ENCODE measurements around the gene DAZAP1.
"Not testable (repeated sequence)": the region's sequence is repeated elsewhere in the genome, so short reads cannot be mapped to it uniquely, and the experiment has no call there.

Gene DAZAP1

GRCh38 chr19:1411255-1412191, 4.1 kb downstream of the DAZAP1 start:
- no peak for DNase-seq

GRCh38 chr19:1412323-1412923, 5.0 kb downstream of the DAZAP1 start:
- DNase-seq = no peak

DNA sequence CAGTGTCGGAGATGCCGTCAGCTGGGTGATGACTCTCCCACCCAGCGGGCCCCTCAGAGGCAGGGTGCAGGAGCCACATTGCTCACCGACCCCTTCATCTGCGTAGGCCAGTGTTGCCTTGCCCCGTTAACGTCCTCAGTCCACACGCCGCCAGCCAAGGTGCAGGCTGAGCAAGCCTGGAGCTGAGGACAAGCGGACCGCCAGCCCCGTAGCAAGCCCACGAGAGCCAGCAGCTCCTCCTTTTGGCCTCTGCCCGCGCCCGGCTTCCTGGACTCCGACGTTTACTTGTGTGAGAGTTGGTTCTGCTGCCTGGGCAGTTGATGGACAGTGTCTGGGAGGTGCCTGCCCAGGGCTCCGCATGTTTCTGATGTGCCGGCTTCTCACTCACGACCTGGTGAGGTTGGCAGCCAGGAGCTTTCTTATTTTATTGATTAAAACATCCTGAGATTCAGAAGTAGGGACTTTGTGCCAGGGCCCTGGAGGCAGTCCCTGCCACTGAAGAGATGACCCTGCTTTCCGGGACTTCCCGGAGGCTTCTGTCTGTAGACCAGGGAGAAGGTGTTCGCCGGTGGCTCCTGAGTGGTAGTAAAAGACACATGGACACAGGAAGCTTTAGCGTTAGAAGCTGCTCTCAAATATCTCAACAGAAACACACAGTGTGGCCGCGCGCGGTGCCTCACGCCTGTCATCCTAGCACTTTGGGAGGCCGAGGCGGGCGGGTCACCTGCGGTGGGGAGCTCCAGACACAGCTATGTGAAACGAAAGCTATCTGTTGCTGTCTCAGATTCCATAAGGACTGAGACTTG, 5.8 kb downstream of the DAZAP1 start:
- DNase-seq = no peak

- DNase-seq = no peak
Observed at GRCh38 chr19:1416014-1416841, 8.8 kb downstream of the DAZAP1 start.

DNA sequence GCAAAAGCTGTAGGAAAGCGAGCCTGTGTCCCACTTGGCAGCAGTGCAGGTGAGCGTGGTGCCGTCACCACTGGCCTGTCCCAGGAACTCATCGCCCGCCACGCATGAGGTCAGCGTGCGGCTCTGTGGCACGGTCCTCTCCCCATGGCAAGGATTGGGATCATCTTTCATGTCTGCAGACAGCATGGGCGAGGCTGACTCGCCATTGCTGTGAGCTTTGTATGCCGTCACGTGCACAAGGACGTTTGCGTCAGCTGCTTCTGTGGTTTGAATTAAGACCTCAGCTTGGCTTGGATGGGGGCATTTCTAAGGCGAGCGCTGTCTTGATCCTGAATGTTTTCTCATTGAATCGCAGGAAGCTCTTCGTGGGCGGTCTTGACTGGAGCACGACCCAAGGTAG, 9.8 kb downstream of the DAZAP1 start:
- no peak for DNase-seq

DNA sequence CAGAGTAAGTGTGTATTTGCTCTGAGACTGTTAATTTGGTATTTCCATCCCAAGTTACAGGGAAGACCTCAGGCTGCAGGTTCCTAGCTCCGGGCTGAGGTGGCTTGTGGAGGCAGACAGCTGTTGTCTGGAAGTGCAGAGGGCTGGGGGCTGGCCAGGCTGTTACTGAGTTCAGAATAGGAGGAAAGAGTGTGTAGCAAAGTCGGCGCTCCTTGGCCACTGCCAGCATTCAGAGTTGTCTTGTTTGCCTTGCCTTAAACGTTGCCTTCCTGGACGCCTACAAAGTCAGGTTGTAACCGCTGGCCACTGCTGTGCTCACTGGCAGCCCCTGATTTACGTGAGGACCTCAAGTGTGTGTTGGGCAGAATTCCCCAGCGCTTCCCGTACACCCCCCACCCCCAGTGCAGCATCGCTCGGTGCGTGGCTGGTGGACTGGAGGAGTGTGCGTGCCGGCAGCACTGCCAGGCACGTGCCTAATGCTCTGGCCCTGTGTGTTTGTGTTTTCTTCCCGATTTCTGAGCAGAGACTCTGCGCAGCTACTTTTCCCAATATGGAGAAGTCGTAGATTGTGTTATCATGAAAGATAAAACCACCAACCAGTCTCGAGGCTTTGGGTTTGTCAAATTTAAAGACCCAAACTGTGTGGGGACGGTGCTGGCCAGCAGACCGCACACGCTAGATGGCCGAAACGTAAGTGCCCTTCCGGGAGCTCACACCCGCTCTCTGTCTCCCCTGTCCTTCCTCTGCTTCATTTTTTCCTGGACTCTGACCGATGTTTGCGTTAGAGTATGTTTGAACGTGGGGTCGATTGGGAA, 10.5 kb downstream of the DAZAP1 start:
- DNase-seq = no peak

DNA sequence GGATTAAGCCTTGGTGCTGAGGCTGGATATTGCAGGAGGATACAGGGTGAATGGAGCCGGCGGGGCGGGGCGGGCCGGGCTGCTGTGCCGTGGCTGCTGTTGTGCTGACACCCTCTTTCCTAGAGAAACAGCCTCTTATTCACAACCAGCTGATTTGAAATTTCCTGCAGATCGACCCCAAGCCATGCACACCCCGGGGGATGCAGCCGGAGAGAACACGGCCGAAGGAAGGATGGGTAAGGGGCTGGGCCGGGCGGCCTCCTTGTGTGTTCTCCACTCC, 11.1 kb downstream of the DAZAP1 start:
- no peak for DNase-seq

DNA sequence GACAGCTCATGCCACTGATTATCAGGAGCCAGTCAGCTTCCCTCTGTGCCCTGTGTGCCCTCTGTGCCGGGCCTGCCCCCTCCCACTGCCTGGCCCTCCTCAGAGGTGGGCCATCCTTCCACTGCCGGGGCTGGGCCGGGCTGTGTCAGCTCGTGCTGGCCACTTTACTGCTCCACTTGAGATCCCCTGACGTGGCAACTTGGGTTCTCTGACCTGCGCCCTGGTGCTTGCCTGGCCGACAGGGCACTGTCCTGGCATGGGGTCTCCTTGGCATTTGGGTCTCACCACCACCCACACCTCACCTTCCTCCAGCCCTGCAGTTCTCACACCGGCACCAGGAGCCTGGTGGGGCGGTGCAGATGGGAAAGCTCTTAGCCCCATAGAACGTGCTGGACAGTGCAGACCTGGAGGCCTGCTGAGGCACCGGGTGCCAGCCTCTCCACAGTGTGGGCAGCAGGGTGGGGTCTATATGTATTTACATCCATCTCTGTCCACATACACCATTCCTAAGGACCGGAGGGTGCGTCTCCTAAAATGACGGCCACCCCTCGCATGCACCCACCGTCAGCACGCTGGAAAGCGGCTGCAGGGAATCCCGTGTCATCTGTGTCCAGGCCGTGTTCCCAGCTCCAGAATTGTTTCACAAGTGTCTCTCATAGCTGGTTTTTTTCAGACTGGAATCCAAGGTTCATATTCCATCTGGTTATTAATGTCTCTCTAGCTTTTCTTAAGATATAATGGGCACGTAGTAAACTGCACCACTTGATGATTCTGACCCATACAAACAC, 11.8 kb downstream of the DAZAP1 start:
- no peak for DNase-seq

- not testable (repeated sequence) for DNase-seq
Observed at GRCh38 chr19:1420085-1420484, 12.7 kb downstream of the DAZAP1 start.

DNA sequence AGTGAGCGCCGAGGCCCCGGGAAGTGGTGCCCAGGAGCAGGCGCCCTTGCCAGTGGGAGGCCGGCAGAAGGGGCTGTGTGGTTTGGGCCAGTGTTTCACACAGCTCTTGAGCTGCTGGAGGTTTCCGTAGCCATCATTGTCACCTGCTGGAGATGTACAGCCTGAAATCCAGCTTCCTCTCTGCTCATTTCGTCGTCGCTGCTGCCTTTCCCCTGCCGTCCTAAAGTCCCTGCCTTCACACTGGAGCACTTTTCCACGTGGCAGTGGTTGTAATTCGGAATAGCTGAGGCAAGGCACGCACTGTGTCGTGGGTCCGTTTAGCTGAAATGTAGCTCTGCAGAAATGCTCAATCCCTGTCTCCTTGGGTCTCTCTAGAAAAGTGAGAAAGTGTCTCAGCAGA, 13.2 kb downstream of the DAZAP1 start:
- no peak for DNase-seq

DNA sequence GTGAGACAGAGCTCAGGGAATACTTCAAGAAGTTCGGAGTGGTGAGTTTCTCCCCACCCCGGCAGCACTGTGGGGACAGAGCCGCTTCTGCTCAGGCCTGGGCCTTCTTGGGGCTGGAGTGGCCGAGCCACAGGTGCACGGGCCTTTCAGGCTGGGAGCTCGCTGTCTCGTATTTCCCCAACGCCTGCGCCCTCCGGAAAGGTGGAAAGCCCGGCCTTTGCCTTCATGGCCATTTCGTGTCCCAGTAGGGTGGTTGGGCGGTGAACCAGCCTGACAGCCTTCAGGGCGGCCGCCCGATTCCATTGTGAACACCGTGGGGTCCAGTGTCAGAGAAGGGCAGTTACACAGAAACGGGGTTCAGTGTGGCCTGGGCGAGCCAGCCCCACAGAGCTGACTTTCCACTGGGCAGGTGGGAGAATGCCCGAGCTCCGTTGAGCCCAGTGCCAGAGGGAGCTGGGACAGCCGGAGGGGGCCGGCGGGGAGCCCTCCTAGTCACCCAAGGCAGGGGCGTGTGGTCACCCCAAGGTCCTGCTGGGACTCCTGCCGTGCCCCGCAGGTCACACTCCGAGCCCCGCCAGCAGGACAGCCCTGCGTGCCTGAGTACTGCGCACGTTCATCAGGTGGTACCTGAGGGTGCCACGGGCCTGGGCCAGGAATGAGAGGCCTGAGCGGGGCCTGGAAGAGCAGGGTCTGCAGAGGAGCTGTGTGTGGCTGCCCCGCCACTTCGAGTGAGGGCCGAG, 14.0 kb downstream of the DAZAP1 start:
- no peak for DNase-seq

DNA sequence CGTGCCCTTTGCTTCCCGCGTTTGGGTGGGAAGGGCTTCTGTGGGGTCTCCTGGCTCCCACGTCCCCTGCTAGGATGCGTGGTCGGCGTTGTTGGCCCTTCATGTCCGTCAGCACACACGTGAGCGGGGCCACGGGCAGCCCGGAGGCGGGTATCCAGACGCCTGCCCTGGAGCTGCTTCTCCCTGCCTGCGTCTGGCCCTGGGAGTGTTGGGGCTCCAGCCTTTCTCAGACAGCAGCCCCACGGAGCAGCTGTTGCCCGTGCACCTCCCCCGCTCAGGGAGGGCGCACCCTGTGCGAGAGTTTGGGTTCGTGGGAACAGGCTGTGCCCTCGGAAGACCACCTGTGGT, 14.5 kb downstream of the DAZAP1 start:
- no peak for DNase-seq

- DNase-seq = no peak
Observed at GRCh38 chr19:1422360-1422759, 15.0 kb downstream of the DAZAP1 start.

GRCh38 chr19:1422943-1423342, 15.6 kb downstream of the DAZAP1 start:
- DNase-seq = no peak

DNA sequence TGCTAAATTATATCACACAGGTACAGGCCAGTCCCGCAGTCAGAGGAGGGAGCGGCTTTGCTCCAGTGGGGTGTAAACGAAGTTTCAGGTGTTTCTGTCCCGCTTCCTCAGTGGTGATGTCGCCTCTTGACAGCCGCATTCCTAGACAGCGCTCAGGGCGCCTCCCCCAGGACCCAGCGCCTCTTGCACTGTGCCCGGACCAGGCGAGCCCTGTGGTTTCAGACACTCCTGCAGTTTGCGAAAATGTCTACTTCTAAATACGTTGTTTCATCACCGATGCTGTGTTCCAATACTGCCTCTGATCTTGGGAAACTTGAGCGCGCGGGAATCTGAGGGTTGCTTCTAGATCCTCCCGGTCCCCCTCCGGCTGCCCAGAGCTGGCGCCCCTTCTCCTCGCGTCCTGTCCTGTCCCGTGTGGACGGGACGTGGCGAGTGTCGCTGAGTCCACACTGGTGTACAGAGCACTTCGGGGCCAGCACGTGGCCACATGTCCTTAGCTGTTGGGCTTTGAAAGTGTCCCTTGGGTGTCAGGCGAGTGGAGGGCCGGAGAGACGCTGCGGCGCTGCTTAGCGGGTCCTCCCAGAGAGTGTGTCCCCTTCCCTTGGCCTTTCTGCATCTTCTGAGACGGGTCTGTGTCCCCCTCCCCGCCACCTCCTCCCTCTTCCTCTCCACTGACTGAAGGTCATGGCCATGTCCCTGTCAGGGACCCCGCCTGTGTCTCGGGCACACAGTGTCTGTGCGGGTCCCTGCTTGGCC, 16.2 kb downstream of the DAZAP1 start:
- DNase-seq = no peak

GRCh38 chr19:1424192-1424955, 17.0 kb downstream of the DAZAP1 start:
- no peak for DNase-seq

- no peak for DNase-seq
Observed at GRCh38 chr19:1425102-1425837, 17.9 kb downstream of the DAZAP1 start.

DNA sequence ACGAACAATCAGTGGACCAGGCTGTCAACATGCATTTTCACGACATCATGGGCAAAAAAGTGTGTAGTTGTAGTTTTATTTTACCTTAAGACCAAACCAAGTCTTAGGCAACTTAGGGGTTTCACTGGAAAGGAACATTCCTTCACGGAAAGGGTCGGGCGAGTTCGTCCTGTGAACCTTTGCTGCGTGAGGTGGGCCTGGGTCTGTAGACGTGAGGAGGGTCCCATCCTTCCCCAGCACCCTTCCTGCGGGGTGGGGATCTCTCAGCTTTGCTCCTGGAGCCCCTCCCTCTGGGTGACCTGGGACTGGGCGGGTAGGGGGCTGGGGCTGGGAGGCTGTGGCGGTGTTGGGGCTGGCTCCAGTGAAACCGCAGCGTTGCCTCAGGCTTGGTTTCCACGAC, 18.5 kb downstream of the DAZAP1 start:
- no peak for DNase-seq

Measured in stimulated activated CD4-positive, alpha-beta T cell treated with anti-CD3 and anti-CD28 coated beads, Interleukin-12 subunit alpha, Interleukin-12 subunit beta, amount 100 ng/mL, for 4 hours (primary cell).